Bronchial epithelial cell (primary cell): ENCODE results near the gene CTU1. TPM values are rescaled to one million over a fixed set of nuclear protein-coding genes. Genes with fewer than 3 reads are reported as not detected.
"Not testable (repeated sequence)": the region's sequence is repeated elsewhere in the genome, so short reads cannot be mapped to it uniquely, and the experiment has no call there.

Experiments used
- DNase-seq: peaks from one replicate; pipeline ENCODE4 v3.0.0-alpha.2; 2010; ENCODE audit warnings: low read depth
- FAIRE-seq: peaks from 2 replicates; lab custom pipeline; 2011; peaks lifted over from hg19 to GRCh38; lab: Jason Lieb, UNC
- H3K27me3 ChIP-seq: 2 replicates; pipeline ENCODE4 v1.5.1; 2011; ENCODE audit warnings: low read length; ENCODE audit not compliant: control insufficient read depth, insufficient read depth
- H3K36me3 ChIP-seq: 2 replicates; pipeline ENCODE4 v1.5.1; 2011; ENCODE audit warnings: low read length; ENCODE audit not compliant: control insufficient read depth, insufficient read depth
- H3K4me3 ChIP-seq: 2 replicates; pipeline ENCODE4 v1.5.1; 2011; ENCODE audit warnings: mild to moderate bottlenecking, low read depth, low read length, control low read depth
- total RNA-seq: library from RNA; depleted of rRNA; stranded (reverse); fragments of >200 nt; gene quantifications from 2 replicates; pipeline ENCODE4 v1.2.1, GENCODE V29; 2014
- TF ChIP-seq, protein P1 (sequence below): IDR thresholded peaks from 2 replicates; pipeline ENCODE4 v1.5.1; 2011; ENCODE audit warnings: mild to moderate bottlenecking, moderate library complexity, low read length, control low read depth, inconsistent platforms; ENCODE audit not compliant: insufficient read depth, severe bottlenecking

Gene CTU1
- total RNA-seq, 1 donor from 2014 or later: 7.6 TPM

DNA sequence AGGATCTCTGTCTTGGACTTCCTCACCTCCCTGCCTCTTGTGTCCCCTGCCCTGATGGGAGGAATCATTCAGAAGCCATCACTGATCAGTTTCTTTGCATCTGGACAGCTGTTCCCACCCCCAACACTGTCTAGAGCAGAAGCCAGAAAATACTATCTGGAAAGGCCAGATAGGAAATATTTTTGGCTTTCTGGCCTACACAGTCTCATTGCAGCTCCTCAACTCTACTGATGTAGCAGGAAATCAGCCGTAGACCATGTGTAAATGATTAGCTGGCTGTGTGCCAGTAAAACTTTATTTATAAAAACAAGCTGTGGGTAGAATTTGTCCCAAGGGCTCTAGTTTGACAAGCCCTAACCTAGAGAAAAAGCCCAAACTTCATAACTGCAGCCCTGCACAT, 39.5 kb upstream of the CTU1 start:
- TF ChIP-seq, protein P1, sequence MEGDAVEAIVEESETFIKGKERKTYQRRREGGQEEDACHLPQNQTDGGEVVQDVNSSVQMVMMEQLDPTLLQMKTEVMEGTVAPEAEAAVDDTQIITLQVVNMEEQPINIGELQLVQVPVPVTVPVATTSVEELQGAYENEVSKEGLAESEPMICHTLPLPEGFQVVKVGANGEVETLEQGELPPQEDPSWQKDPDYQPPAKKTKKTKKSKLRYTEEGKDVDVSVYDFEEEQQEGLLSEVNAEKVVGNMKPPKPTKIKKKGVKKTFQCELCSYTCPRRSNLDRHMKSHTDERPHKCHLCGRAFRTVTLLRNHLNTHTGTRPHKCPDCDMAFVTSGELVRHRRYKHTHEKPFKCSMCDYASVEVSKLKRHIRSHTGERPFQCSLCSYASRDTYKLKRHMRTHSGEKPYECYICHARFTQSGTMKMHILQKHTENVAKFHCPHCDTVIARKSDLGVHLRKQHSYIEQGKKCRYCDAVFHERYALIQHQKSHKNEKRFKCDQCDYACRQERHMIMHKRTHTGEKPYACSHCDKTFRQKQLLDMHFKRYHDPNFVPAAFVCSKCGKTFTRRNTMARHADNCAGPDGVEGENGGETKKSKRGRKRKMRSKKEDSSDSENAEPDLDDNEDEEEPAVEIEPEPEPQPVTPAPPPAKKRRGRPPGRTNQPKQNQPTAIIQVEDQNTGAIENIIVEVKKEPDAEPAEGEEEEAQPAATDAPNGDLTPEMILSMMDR: no peak
- no peaks in the 10 kb centered on the region for H3K27me3 ChIP-seq
- DNase-seq (no peak), FAIRE-seq (no peak)
- no peak overlapping the region for H3K4me3 ChIP-seq
- H3K36me3 ChIP-seq: no peaks in the 10 kb centered on the region

DNA sequence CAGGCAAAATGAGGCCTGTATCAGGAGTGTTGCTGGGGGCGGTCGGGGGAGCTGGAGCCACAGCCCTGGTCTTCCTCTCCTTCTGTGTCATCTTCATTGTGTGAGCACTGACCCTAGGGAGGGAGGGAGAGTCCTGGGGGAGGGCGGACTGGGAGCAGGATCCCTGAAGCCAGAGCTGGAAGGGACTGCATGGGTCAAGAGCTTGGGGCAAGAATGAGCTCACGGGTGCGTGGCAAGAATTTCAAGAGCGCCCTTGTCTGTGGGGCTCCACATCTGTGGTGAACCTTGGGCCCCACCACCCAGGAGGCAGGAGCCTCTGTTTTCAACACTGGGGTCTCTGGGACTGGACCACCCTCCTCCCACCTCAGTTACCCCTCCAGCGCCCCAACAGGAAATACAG, 38.5 kb upstream of the CTU1 start:
- TF ChIP-seq, protein P1: no peak
- no peak for DNase-seq
- Histone ChIP-seq H3K36me3 (no peaks in the 10 kb centered on the region), H3K27me3 (no peaks in the 10 kb centered on the region), H3K4me3 (no peak overlapping the region)
- FAIRE-seq: no peak

DNA sequence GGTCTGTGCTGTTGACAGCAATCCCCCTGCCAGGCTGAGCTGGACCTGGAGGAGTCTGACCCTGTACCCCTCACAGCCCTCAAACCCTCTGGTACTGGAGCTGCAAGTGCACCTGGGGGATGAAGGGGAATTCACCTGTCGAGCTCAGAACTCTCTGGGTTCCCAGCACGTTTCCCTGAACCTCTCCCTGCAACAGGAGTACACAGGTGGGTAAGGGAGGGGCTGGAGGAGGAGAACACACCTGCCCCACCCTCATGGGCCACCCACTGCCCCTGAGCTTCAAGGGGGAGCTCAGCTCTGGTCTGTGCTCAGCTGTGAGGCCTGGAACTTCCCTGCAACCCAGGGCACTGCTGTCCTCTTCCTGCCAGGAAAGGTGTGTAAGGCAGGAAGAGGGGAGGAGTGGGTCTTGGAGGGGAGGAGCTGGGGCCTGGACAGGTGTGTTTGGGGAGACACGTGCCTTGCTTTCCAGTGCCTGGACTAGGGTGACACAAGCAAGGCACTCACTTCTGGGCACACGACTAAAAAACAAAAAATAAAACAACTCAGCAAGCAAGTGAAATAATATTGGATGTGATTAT, 37.8 kb upstream of the CTU1 start:
- Histone ChIP-seq H3K27me3 (no peaks in the 10 kb centered on the region), H3K36me3 (no peaks in the 10 kb centered on the region), H3K4me3 (no peak overlapping the region)
- DNase-seq (no peak), FAIRE-seq (peak; percentile 92)
- TF ChIP-seq, protein P1: no peak

DNA sequence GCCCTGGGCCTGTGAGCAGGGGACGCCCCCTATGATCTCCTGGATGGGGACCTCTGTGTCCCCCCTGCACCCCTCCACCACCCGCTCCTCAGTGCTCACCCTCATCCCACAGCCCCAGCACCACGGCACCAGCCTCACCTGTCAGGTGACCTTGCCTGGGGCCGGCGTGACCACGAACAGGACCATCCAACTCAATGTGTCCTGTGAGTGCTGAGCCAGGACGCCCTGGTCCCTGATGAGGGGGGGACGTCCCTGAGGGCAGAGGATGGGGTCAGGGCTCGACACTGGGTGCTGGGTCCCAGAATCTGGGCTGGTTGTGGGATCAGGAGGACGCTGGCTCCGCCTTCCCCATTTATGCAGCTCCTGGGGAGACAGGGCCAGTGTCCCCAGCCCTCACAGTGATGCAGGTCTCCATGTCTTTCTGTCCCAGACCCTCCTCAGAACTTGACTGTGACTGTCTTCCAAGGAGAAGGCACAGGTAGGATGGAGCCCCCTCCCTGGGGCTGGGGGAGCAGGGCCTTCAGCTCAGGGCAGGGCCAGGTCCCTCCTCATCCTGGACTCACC, 36.4 kb upstream of the CTU1 start:
- peak; percentile 28 for FAIRE-seq
- no peak for DNase-seq
- H3K4me3 ChIP-seq: no peak overlapping the region
- TF ChIP-seq, protein P1: no peak
- H3K36me3 ChIP-seq: no peaks in the 10 kb centered on the region
- no peaks in the 10 kb centered on the region for H3K27me3 ChIP-seq

- FAIRE-seq (no peak), DNase-seq (no peak)
- no peak overlapping the region for H3K4me3 ChIP-seq
- H3K36me3 ChIP-seq: no peaks in the 10 kb centered on the region
- no peaks in the 10 kb centered on the region for H3K27me3 ChIP-seq
- TF ChIP-seq, protein P1: no peak
These were observed 35.3 kb upstream of the CTU1 start for GRCh38 chr19:51143486-51143885.

DNA sequence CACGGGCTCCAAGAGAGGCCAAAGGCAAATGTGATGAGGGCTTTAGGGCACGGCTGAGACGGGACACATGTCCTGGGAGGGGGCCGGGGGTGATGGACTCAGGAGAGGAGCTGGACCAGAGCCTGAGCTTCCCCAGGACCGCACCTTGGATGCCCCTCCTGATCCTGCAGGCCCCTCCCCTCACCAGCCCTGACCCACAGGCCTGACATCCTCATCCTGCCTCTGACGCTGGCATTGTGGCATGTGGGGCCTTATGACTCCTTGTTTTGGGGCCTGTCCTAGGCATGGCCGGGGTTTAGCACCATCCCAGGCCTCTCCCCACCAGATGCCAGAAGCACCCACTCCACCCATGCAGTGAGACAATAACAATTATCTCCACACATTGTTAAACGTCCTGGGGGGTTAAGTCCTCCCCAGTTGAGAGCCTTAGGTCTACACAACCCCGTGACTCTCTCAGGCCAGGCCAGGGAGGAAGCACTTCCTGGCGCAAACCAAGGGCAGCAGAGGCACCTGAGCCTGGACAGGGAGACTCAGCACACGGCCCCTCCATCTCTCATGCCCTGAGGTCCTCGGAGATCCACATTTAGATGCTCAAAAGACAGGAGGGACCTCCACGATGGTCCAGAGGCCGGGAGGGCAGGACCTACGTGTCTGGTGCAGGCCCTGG, 34.7 kb upstream of the CTU1 start:
- peak; percentile 86 for FAIRE-seq
- DNase-seq, H3K4me3 ChIP-seq, H3K36me3 ChIP-seq, H3K27me3 ChIP-seq: not testable (repeated sequence)
